CD4-positive, alpha-beta T cell treated with Interleukin-6 at 100 ng/mL for 8 hours (primary cell): Measurements from ENCODE around the gene COBL.

ENCODE experiments used
- DNase-seq: peaks from one replicate; pipeline ENCODE4 v3.0.0-alpha.2; 2020; ENCODE audit warnings: mixed read lengths, low spot score

COBL gene

DNA sequence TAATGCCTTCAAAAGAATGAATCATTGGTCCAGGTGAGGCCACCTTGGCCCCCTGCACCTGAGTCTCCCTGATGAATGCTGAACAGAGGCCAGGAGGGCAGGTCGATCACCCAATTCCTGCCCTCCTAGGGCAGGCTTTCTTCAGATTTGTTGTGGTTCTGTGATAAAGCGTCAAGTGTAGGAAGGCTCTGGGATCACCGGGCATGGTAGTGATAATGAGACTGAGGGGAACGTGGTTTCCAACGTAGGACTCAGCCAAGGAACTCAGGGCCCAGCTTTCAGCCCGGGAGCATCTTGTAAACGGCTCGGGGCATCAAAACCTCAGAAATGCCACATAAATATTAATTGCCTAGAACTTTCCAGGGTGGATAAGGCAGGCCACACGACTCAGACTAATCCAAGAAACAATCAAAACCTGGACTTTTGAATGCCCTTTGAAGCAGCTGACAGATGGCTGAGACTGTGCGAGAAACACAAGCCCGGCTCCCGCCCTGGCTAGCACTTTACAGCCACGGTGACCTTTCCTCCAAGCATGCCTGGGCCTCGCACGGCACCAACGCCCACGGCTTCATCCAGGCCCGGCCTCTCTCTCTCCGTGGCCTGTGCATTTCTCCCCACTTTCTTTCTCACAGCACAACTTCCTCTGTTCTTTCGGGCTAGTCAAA lies 294.6 kb downstream of the COBL start:
- no peak for DNase-seq

DNA sequence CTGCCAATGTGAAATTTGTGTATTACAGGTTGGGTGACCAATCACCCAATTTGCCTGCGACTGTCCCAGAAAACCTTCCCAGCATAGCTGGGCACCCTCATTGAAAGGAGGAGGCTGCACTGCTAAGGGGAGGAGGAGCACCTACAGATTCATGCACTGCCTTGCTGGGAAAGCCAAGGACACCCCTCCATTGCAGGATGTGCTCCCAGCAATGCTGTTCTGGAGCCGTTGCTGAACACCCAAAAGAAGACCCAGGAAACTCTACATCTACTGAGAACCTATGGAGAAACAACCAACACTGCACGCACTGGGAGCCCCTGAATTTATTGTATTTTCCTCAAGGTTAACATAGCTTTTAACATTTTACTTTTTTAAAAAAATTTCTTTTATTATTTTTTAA lies 295.7 kb downstream of the COBL start:
- no peak for DNase-seq

DNA sequence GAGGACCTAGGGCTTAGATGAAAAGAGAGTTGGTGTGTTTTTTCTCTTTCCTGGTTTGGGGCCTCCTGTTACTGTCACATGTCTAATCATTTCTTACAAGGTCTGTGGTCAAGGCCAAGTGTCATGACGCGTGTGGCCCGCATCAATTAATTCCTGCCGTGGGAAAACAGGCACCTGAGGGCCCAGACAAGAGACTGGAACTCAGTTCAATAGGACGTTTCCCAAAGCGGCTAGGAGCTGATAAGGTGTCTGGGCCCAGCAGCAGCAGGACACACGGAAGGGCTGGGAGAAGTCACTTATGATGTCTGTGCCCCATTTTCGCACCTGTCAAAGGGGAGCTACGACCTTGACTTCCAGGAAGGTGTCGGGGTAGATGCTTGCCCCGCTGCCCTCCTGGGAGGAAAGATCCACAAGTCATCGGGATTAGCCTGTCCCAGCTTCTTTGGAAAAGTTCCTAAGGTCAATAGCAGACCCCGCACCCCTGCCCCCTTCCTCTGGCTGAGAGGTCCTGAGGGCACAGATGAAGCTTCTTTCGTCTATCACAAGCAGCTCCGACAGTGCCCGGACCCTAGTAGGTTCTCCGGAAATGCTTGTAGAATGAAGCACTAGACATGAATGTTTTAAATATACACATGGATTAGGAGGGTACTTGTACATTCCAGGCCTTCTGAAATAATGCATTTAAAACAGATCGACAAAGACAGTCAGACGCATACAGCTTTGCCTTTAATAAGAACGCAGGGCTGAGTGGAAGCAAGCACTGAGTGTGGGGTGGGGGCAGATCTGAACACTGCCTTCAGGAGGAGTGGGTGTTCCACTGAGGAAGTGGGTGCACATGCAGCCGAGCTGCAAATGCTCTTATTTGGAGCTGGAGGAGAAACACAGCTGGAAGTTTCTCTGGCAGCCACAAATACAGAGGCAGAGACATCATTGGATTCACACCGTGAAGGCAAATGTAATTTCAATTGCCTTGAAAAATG lies 296.4 kb downstream of the COBL start:
- no peak for DNase-seq

DNA sequence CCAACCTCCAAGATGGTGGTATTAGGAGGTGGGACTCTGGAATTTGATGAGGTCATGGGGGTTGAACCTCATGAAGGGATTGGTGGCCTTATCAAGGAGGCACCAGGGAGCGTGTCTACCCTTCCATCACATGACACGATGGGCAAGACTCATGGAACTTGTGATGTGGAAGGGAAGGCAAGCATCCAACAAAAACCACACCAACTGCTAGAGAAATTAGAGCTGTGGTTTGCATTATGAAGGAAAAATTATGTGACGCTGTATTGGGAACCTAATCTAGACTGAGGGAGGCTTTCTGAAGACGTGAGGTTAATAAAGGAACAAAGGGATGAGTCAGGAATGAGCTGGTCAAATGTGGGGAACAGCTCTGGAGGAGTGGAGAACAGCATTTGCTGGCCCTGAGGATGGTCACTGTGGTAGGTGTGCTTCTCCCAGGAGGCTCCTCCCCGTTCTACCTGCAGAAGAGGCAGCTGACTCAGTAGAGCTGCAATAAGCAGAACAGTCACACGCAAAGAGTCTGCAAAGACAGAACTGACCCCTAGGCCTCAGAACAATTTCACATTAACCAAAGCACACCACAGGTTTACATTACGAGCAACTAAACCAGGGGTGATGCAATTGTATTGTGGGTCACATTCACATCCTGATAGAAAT lies 297.3 kb downstream of the COBL start:
- DNase-seq: no peak

DNA sequence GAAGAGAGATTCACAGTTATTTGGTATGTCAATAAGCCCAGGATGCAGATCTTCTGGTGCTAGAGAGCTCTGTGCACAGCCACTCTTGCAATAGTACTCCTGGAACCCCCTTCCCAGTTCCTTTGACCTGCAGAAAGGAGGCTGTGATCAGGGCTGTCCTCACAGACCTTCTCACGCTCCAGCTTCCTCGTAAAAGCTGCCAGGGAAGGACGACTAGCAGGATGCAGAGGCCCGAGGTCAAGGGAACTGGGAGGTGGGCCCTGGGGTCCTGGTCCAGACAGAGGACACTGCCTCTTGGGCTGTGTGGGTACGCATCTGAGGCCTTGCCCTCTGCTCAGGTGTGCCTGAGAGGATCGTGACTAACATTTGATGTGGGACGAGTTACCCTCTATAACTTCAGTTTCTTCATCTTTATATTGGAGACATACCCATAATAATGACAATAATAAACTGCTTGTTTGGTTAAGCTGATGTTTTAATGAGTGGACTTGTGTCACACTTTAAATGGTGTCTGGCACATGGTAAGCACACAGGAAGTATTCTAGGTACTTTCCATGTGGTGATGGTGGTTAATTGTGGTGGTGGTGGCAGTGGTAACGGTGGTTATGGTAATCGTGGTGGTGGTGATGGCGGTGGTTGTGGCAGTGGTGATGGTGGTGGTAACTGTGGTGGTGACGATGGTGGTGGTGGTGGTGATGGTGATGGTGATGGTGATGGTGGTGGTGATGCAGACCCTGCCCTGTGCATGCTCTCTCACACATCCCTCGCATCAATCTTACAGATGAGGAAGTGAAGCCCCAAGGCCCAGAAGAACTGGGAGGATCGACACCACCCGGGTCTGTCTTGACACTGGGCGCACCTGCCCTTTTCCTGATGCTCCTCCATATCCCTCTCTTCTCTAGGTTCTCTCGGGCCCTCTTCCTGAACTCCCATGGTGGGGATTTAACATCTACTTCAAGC lies 298.8 kb downstream of the COBL start:
- no peak for DNase-seq

DNA sequence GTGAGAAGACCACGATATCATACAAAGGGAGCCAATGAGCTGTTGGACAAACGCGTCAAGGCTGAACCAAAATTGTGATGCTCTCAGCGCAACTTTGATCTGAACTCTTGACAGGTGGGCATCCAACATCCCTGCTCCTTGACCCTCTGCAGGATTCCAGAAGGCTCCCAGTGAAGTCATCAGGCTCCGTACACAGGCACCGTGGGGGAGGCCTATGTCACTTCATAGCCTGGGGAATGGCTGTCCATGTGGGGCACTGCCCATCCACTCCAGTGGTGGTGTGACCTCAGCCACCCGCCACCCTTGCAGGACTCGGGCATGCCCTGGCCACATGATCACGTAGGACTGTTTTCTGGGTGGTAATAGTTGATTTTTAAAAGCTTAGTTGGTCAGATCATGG lies 300.1 kb downstream of the COBL start:
- DNase-seq: no peak

DNA sequence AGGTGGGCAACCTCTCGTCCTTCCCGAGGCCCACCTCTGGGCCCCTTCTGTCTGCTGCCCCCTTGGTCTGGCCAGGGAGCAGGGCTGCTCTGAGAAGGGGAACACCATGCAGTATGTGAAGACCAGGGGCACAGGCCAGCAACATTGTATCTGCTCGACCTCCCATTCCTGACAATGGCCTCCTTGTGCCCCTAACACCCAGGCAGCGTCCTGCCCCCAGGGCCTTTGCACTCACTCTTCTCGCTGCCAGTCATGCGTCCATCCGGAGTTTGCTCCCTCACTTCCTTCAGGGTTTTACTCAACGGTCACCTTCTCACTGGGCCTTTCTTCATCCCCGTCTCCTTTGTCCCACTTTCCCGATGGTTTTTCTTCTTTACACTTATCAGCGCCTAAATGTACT lies 301.0 kb downstream of the COBL start:
- no peak for DNase-seq

DNA sequence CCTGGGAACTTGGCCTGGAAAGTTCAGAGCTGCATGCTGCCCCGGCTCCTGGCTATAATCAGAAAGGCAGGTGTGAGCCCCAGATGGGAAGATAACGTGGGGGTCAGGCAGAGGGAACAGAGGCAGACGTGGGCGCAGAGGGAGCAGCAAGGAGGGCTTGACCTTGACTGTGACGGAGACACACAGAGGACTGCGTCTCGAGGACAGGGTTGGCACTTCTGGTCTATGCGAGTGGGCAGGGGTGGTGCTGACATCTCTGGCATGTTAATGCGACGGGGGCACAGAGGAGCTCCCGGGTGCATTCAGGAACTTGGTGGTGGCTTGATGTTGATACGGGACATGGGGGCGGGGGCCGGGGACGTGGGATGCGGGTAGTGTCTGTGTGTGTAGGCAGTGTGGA lies 301.8 kb downstream of the COBL start:
- DNase-seq: no peak

DNA sequence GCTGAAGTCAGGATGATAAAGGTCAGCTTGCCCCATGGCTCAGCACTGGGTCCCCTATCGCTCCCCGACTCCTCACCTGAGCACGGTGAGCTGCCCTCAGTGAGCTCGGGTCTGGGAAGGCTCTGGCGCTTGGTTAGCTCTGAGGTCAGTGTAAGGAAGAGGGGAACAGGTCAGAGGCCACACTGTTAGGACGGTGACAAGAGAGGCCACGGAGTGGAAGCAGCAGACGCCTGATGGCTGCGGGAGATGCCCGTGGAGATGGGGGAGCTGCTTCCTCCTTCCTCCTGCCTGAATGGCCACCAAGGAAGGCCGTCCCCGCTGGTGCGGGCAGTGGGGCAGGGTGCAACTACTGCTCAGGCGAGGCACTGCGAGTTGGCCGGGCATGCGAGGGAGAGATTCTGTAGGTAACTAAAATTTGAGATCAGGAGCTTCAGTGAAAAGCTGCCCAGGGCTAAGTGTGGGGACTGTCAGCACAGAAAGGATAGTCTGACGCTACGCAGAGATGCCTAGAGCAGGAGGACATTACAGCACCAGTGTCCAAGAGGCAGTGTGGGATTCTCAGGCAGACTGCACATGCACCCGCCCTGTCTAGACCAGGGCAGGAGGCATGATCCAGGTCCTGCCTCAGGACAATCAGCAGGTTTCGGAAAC lies 302.6 kb downstream of the COBL start:
- no peak for DNase-seq

DNA sequence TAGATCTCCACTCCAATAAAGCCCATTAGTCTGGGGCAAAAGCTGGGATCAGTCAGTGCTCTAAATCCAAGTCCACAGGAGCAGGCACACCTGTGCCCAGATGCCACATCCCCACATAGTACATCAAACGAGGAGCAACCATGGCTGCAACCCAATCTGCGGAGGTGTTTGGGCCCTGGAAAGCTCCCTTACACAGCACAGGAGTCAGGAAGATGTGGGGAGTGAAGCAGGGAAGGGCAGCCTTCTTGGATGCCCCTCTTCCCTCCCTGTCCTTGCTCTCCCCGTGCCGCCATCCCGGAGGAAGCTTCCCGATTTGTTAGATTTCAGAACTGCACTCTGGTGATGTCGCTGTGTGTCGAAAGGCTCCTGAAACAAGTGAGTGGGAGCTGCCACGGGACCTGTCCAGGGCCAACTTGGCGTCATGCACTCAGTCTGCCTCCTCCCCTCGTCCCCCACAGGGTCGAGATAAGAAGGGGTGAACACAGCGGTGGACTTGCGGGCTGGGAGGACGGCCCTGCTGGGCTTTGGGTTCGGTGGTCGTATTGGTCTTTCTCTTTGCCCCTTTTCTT lies 303.3 kb downstream of the COBL start:
- no peak for DNase-seq

DNA sequence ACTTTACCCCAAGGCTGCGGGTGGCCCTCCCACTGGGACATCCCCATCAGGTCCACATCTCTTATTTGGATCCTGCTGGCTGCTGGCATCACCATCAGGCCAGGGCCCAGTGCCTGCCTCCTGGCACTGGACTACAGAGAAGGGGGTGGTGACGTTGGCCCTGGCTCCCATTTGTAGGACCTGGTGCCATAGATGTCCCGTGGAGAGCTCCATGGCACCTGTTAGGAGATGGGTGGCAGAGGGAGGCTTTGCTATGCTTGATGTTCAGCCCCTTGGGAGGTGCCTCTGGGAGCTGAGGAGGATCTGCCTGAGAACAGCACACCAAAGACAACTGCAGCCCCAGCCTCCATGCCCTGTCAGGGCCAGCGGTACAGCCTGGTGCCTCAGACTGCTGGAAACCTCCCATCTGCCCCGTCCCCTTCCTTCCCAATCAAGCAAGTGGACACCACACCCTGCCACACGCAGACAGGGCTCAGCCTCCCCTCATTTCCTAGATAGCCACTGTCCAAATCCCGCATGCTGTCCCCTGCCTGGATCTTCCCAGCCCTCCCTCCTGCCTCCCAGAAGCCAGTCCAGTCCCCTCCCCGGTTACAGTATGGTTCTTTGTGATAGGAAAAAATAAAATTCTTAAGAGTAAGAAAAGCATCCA lies 303.9 kb downstream of the COBL start:
- DNase-seq: no peak

DNA sequence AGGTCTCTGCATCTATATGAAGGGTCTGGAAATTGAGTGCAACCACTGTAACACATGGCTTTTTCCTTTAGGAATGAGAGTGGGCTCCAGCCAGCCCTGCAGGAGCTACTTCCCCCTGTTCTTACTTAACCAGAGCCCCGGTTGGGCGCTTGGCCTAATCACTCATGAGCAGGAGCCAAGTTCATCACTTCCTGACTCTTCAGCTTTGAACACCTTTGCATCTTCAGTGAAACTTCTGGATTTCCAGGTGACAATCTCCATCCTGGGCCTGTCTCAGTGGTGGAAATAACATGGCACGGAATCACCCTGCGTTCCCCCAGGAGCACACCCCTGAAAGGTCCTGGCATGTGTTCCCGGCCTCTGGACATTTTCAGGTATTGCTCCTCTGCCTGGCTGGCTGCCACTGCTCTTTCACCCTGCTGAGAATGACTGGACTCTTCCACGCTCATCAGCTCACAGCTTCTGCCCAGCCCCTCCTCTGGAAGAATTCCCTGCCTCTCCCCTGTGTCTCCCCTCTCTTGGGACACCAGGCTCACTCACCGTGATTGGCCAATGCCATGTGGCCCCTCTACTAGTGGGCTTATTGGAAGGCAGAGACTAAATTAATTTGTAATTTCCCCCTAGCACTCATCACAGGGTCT lies 304.8 kb downstream of the COBL start:
- no peak for DNase-seq

DNA sequence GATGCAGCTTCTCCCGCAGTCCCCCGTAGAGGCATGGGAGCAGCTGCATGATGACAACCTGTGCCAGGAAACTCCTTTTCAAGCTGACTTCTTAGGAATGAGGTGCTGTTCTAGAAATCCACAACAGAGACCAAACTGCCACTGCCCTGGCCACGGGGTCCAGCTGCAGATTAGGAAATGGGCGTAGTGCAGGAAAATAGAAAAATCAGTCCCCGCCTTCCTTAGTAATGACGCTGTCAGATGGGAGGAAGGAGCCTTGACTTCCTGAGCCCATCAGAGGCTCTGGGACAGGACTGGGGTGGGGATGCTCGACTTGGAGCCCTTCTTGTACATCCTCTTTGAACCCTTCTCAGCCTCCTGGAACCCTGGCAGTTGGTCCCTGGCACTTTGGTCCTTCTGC lies 306.1 kb downstream of the COBL start:
- no peak for DNase-seq

DNA sequence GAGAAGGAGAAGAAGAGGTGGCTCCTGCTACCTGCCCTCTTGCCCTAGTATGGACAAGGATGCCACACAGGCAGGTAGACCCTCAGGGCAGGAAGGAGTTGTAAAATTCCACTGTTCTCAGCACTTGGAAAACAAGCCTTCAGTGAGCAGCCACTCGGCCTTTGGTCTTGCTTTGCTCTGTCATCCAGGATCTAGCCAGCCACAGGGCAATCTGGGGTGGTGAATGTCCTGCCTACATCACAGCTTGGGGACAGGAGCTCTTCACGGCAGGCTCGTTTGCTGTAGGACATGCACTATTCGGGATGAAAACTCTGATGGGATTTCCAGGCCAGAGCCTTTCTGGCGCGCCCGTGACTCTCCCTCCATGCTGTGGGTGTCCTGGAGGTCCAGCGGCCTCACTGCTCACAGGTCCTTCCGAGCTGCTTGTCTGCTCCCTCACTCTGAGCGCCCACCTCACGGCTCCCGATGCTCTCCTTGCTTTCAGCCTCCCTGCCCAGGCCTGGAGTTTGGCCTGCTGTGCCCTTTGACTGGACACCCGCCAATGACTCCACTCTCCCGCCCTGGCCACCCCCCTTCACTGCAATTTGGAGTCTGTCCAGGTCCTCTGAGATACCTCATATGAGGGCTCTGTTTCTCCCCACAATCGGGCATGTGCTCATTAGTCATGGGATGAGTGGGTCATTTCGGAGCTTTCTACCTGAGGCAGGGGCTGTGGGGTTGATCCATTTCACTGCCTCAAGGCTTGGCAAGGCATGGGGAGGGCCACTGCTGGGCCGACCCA lies 306.7 kb downstream of the COBL start:
- no peak for DNase-seq

DNA sequence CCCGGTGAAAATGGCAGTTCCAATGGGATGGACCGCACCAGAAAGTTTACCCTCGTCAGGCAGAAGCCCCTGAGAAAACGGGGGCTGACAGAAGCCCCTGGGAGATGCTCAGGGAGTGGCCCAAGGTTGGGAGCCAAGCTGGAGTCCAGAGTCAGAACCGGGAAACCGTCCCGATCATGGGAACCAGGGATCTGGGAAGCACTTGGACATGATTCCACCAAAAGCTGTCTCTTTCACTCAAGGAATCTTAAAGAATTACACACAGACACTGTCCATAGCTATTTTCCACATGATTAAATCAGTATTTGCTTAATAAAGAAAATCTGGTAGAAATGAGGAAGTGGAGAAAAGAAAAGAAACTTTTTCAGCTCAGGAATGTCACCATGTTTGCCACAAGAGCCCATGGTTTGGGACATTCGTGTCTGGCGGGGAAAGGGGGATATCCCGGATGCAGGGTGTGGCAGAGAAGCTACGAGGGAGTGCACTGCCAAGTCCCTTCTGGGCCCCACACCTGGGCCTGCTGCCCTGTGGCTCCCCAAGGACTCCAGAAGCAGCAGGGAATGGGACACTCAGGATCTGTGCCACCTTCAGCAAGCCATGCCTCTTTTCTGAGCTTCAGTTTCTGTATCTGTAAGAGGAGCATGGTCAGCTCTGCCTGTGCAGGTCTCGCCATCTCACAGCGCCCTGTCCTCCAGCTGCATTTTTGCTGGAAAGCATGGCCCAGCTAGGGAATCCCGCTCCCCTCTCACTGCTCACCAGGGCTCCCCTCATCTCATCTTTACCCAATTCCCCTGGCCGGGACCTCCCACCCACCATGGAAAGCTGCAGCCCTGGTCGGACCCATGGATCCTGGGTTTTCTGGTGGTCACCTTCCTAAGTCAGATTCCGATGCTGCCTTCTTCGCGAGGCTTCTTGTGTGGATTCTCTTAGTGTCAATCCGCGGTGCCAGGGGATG lies 308.8 kb downstream of the COBL start:
- no peak for DNase-seq

DNA sequence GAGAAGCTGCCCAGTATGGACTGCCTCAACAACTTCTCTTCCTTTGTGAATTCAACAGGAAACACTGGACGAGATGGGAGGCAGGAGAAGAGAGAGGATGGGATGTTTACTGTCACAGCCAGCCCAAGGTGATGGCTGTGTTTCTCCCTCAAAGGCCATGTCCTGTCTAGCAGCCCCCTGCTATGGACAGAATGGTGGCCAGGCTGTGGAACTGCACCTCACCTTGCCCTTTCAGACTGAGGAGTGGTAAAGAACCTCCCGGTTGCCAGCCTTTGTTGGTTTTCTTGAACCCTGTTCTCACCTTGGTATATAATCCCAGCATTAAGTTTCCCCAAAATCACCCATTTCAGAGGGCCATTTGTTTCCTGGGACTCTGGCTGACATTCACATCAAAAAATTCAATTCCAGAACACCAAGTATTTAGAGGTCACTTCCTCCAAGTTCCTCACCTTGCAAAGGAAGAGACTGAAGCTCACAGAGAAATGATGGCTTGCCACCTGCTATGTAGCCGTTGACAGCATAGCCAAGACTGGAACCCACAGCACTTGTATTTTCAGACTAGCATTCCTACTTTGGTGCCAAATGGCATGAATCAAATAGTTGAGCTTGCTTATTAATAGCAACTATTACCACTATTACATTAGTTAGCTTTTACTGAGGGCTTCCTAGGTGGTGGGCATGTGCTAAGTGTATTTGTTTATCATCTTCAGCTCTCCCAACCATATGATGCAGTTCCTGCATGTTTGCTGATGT lies 309.9 kb downstream of the COBL start:
- DNase-seq: no peak

DNA sequence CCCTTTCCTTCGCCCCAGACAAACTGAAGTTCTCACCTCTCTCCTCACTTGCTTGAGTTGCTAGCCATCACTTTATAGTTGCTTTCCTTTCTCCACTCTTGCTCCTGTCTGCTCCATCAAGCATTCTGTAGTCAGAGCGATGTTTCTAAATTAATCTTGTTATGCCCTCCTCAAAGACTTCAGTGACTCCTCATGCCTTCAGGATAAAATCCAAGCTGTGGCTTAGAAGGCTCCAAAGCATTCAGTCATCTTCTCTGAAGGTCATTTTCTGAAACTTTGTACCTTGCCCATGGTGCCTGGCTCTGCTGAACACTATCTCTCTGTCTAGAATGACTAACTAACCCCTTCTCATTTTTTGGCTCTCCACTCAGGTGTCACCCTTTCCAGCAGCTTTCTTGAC lies 311.5 kb downstream of the COBL start:
- no peak for DNase-seq
